A673 (cell line): ENCODE results near the gene TARBP1.

Experiments used
- EZH2 ChIP-seq: fragments of 200-600 bp; sonication (generic); IDR thresholded peaks from 2 replicates; pipeline ENCODE4 v1.6.1; 2017; ENCODE audit warnings: borderline replicate concordance, low read depth, mild to moderate bottlenecking, mixed read lengths, antibody characterized with exemption, low read length; ENCODE audit not compliant: poor library complexity, severe bottlenecking
- TF ChIP-seq, protein P1 (sequence below): fragments of 300-800, 200-600 bp; sonication (generic); conservative IDR thresholded peaks from 2 replicates; pipeline ENCODE4 v1.5.1; 2017; ENCODE audit warnings: low read depth, mild to moderate bottlenecking, antibody characterized with exemption, low read length, moderate library complexity, mixed read lengths

- TF ChIP-seq, protein P1, sequence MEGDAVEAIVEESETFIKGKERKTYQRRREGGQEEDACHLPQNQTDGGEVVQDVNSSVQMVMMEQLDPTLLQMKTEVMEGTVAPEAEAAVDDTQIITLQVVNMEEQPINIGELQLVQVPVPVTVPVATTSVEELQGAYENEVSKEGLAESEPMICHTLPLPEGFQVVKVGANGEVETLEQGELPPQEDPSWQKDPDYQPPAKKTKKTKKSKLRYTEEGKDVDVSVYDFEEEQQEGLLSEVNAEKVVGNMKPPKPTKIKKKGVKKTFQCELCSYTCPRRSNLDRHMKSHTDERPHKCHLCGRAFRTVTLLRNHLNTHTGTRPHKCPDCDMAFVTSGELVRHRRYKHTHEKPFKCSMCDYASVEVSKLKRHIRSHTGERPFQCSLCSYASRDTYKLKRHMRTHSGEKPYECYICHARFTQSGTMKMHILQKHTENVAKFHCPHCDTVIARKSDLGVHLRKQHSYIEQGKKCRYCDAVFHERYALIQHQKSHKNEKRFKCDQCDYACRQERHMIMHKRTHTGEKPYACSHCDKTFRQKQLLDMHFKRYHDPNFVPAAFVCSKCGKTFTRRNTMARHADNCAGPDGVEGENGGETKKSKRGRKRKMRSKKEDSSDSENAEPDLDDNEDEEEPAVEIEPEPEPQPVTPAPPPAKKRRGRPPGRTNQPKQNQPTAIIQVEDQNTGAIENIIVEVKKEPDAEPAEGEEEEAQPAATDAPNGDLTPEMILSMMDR, result no peak
- TF ChIP-seq EZH2, result no peak
Observed at GRCh38 chr1:234438579-234438978, 40.4 kb downstream of the TARBP1 start.
